NCI-H2227 (cell line): ENCODE data around the gene SPOCK3.
A peak's percentile ranks its signal among the peaks of the same experiment; 100 is the strongest.

Source experiments
- DNase-seq: peaks from one replicate; lab custom pipeline; 2025; ENCODE audit not compliant: unreplicated experiment; lab: John Stamatoyannopoulos, UW

SPOCK3 gene

DNA sequence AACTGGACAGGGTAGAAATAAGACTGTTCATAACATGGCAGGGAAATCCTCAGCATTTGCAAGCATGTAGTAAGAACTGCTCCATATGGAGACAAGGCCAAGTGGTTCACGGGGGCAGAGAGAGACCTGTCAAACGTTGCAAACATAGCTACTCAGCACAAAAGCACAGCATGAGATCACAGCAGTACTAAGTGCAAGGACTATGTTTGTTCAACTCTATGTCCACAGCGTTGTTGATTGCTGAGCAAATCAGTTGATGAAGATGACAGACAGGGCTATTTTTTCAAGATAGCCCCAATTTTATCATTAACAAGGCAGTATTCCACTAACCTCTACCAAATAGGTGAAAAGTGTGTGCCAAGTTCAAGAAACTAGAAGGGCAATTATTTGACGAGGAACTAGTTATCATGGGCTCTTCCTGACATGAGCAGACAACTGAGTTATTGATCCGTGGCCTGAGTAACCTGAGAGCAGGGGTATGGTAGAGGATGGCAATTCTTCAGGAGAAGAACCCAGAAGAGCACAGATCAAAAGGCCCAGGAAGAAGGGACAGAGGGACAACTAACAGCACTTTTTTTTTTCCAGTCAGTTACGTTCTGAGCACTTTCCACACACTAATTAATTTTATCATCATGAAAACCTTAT lies 57.4 kb downstream of the SPOCK3 start:
- DNase-seq = peak; percentile 28

DNA sequence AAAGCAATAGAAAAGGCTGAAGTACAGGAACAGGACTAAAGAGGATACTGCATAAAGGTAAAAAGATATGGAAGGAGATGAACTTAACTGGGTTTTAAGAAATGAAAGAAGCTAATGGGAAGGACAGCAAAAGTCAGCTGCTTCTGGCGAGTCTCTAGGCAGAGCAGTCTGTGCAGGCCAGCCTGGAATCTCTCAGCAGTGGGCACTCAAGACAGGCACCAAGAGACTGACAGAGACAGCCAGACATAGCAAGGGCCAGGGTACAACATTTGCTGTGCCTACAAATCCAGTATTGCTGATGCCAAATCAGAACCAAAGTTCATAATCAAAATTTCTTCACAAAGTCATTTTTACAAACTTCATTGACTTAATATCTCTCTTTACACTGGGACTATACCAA lies 62.4 kb downstream of the SPOCK3 start:
- no peak for DNase-seq

- DNase-seq = no peak
Measured at GRCh38 chr4:167168611-167169010, 65.7 kb downstream of the SPOCK3 start.

DNA sequence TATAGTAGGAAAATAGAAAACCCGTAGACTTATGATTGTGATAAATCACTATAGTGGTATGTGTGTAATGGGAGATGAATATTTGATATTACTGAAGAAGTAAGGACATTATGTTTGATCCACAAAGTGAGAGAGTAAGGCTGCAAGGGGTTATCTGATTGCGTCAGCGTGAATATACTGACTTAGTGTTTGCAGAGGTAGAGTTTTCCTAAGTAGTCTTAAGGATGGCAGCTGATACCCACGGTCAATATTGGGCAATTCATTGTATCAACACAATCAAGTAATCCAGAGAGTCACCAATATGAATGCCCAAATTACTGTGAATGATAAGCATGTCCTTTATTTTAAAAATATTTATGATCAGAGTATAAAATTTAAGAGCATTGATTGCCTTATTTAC lies 83.7 kb downstream of the SPOCK3 start:
- no peak for DNase-seq

- DNase-seq = no peak
Measured at GRCh38 chr4:167144605-167145004, 89.7 kb downstream of the SPOCK3 start.

- DNase-seq = no peak
Measured at GRCh38 chr4:167143018-167143417, 91.3 kb downstream of the SPOCK3 start.

DNA sequence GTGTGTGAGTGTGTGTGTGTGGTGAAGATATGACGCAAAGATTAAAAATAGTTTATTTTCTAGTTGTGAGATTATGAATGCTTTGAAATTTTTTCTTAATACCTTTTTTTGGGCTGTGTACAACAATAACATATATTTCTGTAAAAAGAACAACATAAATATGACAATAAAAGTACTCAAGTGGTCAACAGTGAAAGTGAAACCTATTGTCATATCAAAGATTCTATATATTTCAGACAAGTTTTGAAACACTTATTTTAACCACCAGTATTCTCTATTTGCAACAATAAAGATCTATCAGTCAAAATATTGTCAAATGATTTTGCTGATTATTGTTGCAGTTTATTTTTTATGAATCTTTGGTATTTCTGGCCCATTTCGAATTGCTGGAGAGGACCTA lies 98.0 kb downstream of the SPOCK3 start:
- DNase-seq = no peak

DNA sequence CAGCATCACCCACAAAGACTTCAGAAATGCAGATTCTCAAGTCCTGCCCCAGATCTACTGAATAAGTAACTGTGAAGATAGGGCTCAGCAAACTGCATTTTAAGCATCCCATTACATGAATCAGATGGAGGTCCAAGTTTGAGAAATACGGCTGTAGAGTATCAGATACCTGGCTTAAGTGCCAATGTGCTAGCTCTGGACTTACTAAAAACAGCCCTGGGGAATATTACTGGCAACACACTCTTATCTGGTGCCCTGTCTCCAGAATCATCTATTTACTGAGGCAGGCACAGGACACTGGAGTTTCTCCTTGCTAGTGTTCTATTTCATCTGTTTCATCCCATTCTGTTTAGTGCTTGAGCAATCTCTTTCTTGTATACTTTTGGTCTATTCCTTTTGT lies 105.1 kb downstream of the SPOCK3 start:
- DNase-seq = no peak

DNA sequence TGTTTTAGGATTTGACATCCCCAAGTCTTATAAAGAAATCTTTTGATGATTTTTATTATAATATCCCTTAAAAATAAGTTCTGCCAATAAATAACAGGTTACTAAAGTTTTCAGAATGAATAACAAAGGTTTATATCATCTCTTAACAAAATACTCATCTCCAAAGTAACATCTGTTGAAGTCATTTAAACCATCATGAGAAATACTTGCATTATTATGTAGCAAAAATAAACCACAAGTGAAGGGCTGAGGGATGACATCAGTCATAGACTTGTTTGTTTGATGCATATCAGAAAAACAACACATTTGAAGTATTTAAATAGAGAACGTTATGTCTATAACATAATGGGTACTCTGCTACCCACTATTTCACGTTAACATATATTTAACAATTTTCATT lies 114.9 kb downstream of the SPOCK3 start:
- no peak for DNase-seq

DNA sequence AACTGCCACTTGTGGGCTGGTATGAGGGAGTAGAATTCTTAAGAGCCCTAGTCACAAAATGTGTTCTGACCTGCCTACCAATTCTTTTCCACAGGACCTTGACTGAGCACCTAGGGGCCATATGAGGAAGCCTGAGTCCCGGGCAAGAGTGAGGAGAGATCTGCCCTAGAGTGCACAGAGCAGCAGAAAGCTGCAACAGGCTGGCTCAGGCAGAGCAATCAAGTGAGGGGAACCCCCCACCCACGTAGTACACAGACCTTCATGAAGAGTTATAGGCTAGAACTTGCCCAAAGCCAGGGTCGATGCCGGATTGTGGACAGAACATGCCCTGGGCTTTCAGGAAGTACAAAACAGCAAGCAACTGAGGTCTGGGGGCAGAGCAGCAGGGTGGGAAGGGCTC lies 117.0 kb downstream of the SPOCK3 start:
- DNase-seq = no peak

- no peak for DNase-seq
Measured at GRCh38 chr4:167114416-167114971, 119.8 kb downstream of the SPOCK3 start.

DNA sequence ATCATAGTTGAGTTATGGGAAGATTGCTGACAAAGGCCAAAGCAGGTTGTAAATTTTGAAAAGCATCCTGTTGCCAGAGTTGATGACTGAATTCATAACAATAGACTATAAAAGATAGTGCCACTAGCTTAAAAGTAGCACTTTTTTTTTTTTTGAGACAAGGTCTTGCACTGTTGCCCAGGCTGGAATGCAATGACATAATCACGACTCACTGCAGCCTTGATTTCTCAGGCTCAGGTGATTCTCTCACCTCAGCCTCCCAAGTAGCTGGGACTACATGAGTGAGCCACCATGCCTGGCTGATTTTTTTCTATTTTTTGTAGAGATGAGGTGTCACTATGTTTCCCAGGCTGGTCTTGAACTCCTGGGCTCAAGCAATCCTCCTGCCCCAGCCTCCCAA lies 122.7 kb downstream of the SPOCK3 start:
- DNase-seq = no peak

GRCh38 chr4:167111092-167111491 lies 123.2 kb downstream of the SPOCK3 start:
- no peak for DNase-seq

DNA sequence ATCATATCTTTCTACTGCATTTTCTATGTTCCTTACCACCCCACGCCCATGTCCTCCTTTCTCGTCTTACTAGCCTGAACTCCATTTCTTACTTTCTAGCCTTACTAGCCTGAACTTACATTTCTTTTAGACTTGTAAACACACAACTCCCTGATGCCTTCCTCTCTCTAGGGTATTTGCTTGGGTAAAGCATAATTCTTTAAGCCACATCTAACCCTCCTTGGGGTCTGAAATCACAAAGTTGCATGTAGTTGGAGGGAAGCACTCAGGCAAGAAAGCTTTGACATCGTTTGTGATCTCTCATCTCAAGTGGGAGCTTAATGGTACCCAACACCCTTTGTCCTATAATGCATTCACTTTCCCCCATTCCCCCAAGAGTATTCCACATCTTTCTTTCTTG lies 124.4 kb downstream of the SPOCK3 start:
- DNase-seq = no peak

DNA sequence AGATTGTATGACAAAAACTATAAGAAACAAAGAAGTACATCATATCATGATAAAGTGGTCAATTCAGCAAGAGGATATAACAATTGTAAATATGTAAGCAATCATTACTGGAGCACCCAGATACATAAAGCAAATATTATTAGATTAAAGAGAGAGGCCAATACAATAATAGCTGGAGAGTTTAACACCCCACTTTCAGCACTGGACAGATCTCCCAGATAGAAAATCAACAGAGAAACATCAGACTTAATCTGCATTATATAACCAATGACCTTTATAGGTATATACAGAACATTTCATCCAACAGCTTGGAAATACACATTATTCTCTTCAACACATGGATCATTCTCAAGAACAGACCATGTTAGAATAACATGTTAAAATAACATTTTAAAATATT lies 128.4 kb downstream of the SPOCK3 start:
- DNase-seq = no peak

- DNase-seq = no peak
Measured at GRCh38 chr4:167102475-167102874, 131.8 kb downstream of the SPOCK3 start.

GRCh38 chr4:167101035-167101434 lies 133.3 kb downstream of the SPOCK3 start:
- no peak for DNase-seq

- DNase-seq = peak; percentile 2
Measured at GRCh38 chr4:167100120-167100519, 134.2 kb downstream of the SPOCK3 start.

DNA sequence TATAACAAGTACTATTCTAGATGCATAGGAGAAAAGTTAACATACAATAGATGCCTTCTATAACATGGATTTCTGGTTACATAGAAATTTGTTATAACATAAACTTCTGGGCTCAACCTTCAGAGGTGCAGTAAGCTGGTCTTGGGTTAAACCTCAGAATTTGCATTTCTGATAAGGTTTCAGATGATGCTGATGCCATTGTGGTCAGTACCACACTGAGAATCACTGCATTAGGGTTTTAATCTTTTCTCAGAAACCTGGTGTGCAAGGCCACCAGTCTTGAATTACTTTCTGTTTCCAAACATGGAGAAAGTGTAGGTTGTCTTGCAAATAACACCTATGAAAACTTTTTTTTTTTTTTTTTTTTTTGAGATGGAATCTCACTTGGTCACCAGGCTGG lies 146.2 kb downstream of the SPOCK3 start:
- DNase-seq = no peak

DNA sequence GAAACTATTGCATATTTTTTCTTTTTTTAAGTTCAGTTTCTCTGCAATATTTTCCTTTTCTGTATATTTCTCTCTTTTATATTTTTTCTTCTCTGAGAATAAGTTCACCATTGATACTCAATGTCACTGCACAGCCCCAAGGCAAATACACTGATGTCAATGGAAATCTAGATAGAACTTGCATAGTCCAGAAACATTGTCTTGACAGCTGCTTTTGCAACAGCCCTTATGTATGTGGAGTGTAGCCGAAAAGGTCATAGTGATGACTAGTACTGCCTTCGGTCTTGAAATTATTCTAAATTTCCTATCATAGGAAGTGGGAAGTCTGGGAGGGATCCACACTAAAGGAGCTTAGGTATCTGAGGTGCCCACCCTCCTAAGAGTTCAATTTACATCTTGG lies 150.0 kb downstream of the SPOCK3 start:
- DNase-seq = no peak

DNA sequence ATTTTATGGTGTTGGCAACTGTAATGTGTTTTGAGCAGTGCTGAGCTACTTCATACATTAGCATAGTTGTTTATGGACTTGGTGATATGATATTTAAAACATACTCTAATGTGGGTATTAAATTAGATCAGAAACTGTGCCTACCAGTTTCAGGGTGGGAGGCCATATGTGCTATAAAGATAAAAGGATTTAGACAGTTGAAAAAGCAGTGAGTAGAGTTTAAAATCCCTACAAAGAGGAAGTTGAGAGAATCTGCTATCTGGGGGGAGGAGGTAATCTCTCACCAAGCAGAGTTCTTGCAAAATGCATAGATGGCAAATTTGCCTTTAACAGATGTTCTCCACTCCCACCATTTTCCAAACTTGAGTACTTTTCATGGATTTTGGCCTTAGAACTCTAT lies 154.5 kb downstream of the SPOCK3 start:
- DNase-seq = no peak

GRCh38 chr4:167052631-167053091 lies 181.6 kb downstream of the SPOCK3 start:
- no peak for DNase-seq

GRCh38 chr4:167049257-167049656 lies 185.0 kb downstream of the SPOCK3 start:
- no peak for DNase-seq
